Kidney capillary endothelial cell (primary cell): Measurements from ENCODE around the gene DLGAP3.

ENCODE experiments used
- DNase-seq: peaks from one replicate; pipeline ENCODE4 v3.0.0-alpha.2; 2018; ENCODE audit warnings: low spot score

The DLGAP3 gene

DNA sequence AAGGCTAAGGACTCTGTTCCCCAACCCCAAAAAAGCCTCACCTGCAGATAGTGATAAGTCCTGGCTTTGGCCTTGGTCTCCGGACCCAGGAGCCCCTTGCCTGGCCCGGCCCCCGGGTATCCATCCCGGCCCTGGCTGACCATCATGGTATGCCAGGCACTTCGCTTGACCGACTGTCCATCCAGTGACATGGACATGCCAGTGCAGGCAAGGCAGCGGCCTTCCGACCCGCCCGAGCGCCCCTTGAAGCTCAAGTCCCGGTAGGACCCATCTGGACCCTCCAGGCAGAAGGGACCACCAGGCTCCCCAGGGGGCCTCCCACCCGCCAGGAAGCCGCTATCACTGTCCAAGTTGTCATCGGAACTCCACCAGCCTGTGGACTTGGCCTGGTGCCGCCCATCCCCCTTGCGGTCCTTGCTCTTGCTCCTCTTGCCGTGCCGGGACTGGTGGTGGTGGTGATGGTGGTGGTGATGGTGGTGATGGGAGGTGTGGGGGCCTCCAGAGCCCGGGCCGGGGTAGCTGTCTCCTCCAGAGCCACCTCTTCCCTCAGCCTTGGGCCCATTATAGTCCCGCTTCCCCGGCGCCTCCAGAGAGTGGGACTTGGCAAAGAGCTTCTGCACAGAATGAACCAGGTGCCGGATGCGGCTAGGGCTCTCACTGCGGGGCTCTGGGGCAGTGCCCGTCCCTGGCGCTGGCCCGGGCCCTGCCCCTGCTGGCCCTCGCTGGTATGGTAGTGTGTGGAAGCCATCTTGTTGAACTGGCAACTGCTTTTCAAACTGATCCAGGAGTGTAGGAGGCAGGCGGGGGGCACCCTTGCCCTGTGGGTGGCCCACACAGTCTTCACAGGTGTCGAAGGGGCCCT lies 25.0 kb downstream of the DLGAP3 start:
- no peak for DNase-seq

DNA sequence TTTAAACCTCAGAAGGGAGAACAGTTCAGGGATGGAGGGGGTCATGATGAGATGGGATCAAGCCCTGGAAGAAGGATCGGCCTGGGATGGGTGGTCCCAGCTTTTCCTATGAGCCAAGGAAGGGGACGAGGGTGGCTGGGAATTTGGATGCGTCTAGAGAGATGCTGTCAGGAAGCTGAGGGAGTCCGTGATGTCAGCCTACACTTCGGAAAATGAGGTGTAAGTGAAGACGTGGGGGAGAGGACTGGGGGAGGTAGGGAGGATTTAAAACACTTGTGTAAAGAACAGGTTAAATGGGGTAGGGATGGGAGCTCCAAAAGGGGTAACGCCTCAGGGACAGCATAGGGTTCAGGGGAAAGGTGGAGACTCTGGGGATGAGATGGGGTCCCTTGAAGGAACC lies 27.5 kb downstream of the DLGAP3 start:
- DNase-seq, result no peak

DNA sequence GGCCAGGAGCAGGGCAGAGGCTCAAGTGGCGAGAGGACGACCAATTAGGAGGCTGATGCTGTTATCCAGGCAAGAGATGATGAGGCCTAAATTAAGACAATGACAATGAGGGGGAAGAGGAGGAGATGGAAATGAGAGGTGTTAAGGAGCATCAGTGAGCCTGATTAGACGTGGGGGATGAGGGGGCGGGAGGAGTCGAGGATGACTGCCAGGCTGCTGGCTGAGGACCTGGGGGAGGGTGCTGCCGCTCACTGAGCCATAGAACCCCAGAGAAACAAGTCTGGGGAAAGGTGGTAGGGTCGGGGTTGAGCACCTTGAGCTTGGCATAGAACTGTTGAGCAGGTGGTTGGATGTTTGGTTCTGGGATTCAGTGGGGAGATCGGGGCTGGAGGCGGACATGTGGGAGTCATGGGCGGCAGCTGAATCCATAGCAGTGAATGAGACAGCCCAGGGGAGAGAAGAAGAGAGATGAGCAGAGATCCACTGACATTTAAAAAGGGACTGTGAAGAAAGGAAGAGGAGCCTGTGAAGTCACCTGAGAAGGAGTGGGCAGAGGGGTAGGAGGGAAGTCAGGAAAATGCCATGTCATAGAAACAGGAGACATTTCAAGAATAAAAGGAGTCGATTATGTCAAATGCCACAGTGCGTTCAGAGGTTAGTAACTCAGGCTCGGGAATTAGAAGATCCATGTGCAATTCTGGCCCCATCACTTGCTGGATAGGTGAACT lies 28.5 kb downstream of the DLGAP3 start:
- no peak for DNase-seq

DNA sequence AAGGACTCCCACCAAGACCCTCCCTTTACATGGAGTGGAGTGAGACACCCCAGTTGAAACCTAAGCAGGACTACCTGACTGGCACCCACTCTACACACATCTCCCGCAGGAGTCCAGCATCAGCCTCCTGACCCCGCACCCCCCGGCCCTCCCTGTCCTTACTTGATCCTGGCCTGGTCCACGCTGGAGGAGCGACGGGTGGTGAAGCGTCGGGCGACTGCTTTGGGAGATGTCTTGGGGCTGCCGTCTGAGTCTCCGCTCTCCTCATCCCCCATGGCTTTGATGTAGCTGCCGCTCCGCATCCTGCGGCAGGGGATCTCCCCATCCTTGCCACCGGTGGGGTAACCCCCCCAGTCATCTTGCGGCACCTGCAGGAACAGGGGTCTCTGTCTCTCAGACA lies 29.5 kb downstream of the DLGAP3 start:
- DNase-seq, result no peak

DNA sequence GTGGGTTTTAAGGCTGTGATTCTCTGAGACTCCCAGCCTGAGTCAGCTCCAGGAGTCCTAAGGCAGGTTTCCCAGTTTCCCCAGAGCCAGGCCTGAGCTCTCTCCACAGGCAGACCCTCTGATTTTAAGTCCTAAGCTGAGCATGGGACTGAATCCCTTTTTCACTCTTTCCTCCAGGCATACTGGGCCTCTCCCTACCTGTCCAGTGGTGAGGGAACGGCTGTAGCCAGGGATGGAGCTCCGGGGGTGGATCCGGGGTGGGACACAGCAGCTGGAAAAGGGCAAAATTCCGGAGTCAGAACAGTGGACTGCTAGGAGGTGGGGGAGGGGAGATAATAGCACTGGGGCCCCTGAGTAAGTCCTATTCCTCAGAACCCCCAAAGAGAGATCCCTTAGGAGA lies 30.0 kb downstream of the DLGAP3 start:
- DNase-seq, result no peak

DNA sequence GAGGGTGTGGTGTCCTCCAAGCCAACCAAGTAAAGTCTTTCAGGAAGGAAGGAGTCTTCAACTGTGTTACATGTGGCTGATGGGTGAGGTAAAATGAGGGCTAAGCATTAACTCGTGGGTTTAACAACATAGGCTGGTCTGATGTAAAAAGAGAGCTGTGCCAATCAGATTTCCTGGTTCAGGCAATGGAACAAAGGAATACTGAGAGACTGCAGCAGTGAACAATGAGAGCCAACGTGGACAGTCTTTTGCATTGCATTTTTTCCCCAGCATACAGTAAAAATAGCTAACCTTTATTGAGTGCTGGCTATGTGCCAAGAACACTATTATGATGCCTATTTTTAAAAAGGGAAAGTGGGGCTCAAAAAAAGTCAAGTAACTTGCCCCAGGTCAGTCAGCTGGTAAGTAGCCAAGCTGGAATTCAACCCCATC lies 31.1 kb downstream of the DLGAP3 start:
- DNase-seq, result no peak

DNA sequence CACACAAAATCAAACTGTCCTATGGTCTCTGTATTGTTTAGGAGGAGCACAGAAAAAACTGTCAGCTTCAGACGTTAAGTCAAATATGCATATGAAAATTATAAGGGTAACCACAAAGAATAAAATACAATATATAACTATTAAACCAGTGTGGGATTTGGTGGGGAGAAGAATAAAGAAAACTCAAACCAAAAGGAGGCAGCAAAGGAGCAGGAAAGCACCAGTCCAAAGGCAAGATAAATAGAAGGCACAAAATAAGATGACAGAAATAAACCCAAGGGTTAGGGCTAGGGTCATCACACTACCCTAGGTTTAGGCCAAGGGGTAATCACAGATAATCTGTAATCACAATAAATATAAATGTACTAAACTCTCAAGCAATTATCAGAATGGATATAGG lies 32.8 kb downstream of the DLGAP3 start:
- no peak for DNase-seq

DNA sequence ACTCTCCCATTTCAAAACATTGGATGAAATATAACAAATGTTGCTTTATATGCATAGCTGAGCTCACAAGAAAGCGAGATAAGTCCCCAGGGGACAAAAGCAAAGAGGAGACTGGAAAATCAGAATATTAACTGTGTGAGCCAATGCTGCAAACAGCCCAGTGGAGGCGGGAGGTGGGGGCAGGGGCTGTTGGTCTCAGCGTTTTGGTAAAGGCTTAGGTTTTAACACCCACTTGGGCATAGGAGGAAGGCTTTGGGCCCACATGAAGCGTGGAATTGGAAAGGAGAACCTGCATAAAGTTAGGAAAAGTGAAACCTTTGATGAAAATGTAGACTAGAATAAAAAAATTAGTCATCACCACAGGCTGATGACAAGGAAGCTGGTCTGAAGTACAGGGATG lies 39.7 kb downstream of the DLGAP3 start:
- no peak for DNase-seq

DNA sequence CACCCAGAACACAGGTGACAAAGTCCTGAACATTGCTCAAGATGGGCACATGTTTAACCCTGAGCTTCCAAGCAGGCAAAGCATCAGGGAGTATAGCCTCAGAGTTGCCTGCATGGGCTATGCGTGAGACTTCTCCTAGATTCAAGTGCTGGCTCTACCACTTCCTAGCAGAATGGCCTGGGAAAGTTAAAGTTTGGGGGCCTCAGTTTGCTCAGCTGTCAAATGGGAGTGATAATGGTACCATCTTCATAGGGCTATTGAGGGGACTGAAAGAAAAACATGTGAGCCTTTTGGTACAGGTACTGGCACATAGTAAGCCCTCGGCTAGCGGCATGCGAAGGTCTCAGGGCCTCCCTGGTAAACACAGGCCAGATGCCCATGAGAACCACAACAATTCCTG lies 41.9 kb downstream of the DLGAP3 start:
- no peak for DNase-seq

DNA sequence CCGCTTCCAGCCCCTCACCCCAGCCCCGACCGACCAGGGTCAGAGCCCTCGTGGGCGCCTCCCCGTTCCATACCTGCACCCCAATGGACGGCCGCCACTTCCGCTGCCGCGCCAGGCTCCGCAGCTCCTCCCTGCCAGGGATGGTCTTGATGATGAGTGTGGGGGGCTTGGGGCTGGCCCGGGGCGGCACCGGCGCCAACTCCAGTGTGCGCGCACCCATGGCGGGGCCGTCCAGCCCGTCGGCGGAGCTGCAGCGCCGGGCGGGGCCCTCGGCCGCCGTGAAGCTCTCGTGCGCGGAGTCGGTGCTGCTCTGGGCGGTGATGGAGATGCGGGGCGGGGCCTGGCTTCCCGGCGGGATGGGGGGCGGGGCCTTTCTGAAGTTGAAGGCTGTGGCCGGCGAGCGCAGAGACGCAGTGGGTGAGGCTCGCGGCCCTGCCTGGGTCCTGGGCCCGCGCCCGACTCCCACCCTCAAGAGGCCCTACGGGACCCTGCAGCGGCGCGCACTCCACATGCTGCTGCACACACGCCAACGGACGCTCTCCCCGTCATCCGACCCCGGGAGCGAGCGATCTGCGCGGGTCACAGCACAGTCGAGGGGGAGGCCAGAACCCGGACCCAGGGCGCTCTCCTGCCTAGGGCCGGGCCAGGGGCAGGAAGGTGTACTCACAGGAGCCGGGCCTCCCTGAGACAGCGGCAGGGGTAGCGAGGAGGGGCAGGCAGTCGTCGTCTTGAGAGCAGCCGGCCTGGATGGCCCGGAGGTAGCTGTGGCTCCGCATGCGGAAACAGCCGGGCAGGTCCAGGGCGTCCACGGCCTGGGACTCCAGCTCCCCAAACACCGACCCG lies 43.8 kb downstream of the DLGAP3 start:
- no peak for DNase-seq

DNA sequence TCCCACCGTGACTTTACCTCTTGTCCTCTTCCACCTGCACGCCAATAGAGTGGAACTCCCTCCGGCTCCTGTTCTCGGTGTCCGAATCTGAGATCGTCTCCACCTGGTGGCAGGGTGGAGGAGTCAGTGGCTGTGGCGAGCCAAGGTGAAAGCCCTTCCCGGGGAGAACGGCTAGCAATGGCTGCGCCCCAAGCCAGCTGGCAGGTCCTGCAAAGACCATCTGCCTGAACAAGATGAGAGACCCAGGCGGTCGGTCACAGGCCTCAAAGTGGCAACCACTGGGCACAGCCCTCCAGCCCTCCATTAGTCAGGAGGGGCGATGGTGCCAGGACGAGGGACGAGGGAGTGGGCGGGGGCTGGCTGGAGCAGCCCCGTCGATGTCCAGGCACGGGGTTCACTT lies 44.5 kb downstream of the DLGAP3 start:
- no peak for DNase-seq

DNA sequence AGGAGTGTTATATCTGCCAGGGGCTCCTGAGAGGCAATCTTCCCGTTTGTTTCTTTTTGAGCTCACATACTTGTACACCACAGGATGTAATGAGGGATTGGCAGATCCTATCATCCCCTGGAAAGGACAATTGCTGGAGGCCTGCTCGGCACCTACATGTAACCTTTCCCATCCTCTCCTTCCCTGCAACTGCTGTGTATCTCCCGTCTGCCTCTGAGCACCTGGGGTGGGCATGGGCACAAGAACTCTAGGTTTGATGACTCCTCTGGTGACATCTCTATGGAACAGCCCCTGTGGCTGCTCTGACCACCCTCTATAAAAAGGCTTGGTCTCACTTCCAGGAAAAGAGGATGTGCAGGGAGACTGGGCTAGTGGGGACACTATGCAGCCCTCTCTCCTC lies 44.9 kb downstream of the DLGAP3 start:
- no peak for DNase-seq

DNA sequence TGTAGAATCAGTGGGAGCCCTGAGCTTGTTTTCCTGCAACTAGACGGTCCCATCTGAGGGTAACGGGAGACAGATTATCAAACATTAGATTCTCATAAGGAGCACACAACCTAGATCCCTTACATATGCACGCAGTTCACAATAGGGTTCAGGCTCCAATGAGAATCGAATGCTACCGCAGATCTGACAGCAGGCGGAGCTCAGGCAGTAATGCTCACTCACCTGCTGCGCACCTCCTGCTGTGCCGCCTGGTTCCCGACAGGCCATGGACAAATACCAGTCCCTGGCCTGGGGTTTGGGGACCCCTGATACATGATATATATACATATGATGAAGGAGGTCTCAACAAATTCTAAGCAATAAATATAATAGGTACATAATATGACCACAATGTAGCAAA lies 50.2 kb downstream of the DLGAP3 start:
- no peak for DNase-seq

DNA sequence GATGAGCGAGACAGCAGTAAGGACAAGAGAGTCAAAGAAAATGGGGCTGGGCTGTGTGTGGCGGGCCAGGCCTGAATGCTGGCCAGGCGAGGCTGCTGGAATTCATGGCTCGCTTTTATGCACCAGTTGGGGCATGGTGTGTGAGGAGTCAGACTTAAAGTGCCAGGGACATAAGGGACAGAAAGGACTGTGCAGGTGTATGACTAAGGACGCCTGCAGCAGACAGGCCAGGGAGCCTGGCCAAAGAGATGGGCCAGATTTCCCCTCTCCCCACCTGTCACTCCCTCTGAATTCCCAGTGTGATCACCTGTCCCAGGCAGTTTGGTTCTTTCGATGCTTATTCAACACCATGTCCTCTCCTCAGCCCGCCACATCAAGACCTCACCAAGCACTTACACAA lies 53.0 kb downstream of the DLGAP3 start:
- DNase-seq, result no peak

DNA sequence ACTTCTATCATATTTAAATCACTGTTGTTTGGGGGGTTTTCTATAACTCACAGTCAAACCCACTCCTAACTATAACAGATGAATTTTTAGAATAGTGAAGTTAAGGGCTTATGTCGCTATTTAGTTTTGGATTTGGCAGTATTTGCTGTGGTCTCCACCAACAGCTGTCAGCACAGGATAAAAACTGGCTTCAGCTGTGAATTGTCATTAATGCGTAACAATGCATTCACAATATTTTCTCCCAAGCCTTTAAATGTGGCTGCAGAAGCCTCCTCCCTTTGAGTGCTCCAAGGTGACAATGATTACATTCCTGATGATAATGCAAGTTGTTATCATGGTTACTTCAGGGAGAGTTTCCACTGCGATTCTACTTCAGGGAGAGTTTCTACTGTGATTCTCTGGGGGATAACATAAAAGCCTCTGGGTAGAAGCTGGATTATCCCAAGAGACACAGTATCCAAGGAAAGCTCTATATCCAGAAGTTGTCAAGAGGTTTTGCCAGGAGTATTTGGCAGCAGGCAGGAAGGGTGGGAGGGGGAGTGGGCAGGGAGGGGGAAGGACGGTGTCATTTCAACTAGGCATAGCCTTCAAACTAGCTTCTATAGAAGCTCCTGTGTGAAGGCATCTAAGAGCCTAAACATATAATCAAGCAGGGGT lies 55.0 kb downstream of the DLGAP3 start:
- DNase-seq, result no peak

DNA sequence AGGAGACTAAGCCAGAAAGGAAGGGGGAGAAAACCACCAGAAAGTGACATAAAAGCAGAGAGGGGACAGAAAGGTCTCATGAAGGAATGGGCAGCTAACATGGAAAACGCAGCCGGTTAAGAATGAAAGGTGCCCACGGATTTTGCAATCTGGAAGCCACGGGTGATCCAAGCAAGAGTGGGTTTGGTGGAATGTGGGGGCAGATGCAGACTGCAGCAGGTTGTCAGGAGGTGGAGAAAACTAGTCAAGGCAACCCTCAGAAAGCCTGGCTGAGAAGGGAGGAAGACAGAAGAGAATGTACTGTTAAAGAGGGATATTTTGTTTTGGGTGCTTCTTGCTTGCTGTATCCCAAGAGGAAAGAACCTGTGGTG lies 57.3 kb downstream of the DLGAP3 start:
- no peak for DNase-seq

DNA sequence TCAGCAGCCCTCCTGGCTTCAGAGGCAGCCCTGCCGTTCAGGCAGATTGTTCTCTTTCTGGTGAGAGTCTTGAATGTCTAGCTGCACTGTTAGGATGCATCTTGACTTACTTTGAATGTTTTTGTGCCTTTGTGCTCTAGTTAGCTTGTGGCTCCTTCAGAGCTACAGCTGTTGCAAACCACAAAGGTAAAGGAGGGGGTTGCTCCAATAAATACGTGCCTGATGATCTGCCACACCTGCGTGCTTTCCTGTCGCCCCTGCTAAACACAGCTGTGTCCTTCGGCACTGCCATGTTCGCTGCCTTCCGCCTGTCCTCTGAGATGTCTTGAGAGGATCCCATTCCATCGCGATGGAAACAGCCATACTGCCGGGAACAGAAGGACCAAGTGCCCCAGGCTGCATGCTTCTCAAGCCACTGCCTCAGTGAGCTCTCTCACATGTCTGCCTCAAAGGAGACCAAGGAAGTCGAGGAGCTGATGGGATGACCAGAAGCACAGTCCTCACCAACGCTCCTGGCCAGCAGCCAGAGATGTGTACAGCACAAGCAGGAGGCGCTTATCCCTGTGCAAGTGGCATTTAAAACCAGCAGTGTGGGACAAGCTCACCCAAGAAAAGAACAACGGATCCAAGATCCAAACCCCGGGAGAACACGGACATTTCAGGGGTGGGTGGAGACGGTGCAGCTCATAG lies 57.9 kb downstream of the DLGAP3 start:
- no peak for DNase-seq

DNA sequence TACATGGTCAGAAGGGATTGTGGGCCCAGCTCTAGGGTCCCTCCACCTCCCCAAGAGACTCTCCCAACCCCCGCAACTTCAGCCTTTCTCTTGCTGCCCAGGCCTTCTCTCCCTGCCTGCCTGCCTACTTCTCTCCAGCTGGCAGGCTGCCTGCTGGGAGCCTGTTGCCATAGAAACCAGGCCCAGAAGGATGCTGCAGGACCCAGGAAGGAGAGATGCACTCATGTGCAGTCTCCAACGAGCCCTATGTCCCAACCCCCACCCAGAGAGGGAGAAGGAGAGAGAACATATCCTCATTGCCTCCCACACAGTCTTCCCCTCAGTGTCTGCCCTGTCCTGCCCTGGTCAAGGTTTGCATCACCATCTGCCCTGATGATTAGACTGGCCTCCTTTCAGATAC lies 59.1 kb downstream of the DLGAP3 start:
- DNase-seq, result no peak

DNA sequence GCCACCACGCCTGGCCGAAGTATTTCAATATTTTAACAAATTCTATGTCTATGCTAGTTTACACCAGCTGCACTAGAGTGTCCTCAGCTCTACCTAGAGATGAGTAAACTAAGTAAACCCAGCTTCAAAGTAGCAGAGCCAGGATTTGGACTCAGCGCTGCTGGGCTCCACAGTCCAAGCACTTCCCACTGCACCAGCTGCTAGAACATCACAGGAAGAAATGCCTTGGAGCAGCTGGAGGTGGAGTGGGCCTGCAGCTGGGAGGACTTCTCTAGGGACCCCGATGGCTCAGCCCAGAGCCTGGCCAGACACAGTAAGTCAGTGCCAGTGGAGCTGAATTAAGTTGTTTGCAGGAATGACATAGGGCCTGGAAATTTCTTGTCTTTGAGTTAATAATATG lies 59.7 kb downstream of the DLGAP3 start:
- no peak for DNase-seq

DNA sequence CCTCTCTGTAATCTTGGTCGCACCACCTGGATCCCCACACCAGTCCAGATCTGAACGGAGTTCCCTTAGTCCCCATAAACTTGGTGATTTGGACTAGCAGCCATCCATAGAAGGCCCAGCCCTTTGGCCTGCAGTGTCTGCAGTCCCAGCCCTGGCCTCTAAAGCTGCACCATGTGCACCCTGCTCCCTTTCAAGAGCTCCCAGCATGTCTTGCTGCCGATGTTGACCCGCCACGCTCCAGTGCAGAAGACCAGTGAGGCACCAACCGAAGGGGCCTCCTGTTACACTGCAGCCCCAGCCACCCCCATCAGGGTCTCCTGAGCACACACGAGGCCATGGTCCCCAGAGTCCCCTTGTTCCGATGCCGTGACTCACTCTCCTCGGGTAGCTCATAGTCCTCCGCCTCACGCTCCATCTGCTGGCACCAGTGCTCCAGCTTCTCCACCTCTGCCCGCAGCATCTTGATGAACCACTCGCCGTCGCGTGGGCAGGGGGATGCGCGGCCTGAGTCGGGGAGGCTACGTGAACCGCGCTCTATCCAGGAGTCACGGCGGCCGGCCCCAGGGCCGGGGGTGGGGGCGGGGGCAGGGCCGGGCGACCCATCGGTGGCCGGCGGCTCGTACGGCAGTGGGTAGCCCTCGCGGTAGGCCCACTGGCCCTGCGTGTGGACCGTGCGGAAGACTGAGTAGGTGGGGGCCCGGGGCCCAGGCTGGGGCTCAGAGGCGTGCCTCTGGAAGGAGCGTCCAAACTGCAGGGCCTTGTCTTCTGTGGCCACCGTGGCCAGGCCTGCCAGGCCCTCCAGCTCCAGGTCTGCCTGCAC lies 61.0 kb downstream of the DLGAP3 start:
- no peak for DNase-seq

DNA sequence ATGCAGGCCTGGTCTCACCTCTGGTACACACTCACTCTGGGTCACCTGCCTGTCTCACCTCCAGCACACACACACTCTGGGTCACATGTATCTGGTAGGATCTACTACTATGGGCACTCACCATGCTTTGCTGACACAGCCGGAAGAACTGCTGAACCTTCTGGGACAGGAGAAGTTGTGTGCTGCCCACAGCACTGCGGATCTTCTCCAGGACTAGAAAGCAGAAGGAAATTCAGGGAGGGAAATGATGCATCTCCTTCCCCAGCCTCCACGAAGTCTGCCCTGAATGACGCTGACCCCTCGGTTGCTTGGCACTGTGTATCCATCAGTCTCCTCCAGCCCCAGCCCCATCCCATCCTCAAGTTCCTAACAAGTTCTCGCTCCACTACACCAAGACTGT lies 62.0 kb downstream of the DLGAP3 start:
- no peak for DNase-seq
